OCI-LY1 (cell line): ENCODE data around the gene EPHA1.

ENCODE experiments used
- EZH2 ChIP-seq: fragments of 200-600 bp; sonication (generic), shearing (Covaris generic); IDR thresholded peaks from 2 replicates; pipeline ENCODE4 v1.8.0; 2017; ENCODE audit warnings: borderline replicate concordance, mixed run types, mild to moderate bottlenecking, antibody characterized with exemption, low read length, moderate library complexity, mixed read lengths
- TF ChIP-seq, protein P1 (sequence below): fragments of 200-600 bp; sonication (generic), shearing (Covaris generic); IDR thresholded peaks from 2 replicates; pipeline ENCODE4 v1.5.1; 2017; ENCODE audit warnings: mild to moderate bottlenecking, antibody characterized with exemption, low read length, moderate library complexity, mixed read lengths

DNA sequence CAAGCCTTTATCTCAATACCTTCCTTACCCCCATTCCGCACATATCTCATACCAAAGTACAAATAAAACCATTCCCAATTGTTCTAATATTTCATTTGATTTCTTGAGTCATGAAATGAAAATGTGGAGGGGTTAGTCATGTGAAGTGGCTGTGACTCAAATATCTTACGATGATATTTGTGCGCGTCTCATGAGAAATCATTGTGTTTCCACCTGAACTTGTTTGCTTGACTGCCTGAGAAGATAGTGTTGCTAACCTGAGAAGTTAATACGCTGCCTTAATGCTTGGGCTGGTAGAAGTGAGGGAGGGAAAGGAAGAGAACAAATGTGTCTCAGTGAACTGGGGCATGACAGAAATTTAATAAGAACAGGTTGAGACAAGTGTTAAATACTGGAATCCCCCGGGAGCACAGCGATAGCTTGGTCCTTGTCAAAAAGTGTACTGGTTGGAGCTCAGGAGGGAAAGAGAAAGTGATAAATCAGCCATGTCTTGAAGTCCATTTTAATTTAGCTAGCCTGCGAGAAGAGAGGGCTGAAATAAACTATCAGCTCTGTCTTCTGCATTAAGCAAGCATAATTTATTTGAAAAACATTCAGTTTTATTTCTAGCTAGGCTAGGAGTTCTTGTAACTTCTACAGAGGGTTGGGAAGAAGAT, 7.2 kb upstream of the EPHA1 start:
- TF ChIP-seq, protein P1, sequence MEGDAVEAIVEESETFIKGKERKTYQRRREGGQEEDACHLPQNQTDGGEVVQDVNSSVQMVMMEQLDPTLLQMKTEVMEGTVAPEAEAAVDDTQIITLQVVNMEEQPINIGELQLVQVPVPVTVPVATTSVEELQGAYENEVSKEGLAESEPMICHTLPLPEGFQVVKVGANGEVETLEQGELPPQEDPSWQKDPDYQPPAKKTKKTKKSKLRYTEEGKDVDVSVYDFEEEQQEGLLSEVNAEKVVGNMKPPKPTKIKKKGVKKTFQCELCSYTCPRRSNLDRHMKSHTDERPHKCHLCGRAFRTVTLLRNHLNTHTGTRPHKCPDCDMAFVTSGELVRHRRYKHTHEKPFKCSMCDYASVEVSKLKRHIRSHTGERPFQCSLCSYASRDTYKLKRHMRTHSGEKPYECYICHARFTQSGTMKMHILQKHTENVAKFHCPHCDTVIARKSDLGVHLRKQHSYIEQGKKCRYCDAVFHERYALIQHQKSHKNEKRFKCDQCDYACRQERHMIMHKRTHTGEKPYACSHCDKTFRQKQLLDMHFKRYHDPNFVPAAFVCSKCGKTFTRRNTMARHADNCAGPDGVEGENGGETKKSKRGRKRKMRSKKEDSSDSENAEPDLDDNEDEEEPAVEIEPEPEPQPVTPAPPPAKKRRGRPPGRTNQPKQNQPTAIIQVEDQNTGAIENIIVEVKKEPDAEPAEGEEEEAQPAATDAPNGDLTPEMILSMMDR, result no peak
- no peak for TF ChIP-seq EZH2
